GM21529 (cell line): ENCODE results near the gene MSH5.

Experiments
- ATAC-seq: cut with Tn5 transposase; IDR thresholded peaks from one replicate; pipeline ENCODE4 v1.9.1; 2021; ENCODE audit not compliant: unreplicated experiment

Gene MSH5

DNA sequence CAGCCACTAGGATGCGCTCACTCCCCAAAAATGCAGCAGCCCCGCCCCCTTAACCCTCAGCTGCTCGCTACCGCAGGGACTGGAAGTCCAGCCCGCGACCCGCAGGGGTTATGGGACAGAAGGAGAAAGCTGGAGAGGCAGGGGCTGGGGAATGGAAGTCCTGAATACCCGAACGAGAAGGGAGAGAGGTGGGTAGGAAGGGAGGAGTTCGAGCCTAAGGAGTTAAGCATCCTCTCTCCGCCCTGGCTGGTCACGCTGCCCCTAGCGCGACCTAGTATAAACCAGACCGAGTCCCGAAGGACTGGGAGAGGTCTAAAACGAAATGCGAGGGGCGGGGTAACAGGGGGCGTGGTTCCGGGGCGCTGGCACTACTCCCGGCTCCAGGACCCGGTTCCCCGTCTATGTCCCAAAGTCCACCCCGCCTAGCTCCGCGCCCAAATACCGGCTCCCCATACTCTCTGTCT lies 10.3 kb upstream of the MSH5 start:
- peak; percentile 46 for ATAC-seq

DNA sequence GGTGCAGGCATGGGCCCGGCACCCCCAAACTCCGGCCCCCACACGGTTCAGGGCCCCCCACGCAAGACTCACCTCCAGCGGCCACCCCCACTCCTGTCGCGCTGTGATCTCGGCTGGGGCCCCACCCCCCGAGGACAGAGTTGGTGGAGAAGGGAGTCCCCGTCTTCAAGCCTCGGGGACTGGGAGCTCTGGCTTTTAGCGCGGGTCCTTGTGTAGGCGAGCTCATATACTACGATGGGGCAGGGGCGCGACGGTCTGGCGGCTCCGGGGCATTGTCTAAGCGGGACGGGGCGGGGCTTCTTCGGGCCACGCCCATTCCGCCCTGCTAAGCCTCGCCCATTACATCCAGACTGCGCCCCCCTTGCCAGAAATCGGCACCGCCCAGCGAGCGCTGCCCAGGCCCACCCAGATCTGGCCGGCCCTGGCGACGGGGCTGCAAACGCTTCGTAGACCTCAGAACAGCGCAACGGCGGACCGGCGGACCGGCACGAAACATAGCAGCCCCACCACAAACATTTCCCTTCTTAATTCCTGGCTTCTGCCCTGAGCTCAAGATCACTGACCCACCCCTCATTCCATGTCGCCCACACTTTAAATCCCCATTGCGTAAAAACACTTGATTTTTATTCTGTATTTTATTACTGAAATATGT lies 9.7 kb upstream of the MSH5 start:
- ATAC-seq, result peak; percentile 47

DNA sequence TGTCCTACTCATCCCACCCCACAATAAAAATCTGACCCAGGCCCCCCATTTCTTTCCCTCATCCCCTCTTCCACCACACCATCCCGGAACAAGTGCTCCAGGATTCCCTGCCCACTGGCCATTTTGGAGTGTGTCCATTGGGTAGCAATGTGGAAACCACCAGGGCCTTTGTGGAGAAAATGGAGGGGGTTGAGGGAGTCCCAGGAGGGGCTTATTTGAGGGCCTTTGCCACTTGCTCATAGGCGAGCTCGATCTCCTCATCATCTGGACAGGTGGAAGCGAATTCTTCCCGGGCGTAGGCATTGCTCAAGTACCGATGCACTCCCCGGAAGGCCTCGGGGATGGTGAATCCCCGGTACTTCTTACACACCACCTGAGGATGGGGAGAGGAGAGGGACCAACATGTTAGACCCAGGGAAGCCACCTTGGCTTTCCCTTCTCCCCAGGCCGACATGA lies 9.1 kb upstream of the MSH5 start:
- ATAC-seq, result no peak

DNA sequence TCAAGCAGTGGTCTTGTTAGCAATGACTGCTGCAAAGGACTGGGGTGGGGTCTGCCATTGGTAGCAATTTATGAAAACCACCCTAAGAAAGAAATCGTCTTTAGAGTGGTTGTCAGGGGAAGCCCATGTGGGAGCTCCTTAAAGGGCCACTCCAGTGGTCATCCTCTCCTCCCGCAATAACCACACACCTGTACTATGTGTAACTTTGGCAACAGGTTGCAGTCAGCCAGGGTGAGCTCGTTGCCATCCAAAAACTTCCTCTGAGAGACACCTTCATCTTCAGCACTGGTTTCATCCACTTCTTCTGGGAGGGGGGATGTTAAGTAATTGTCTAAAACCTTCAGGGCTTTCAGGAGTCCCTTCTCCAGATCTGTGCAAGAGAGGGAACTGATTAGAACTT lies 7.8 kb upstream of the MSH5 start:
- ATAC-seq, result no peak

DNA sequence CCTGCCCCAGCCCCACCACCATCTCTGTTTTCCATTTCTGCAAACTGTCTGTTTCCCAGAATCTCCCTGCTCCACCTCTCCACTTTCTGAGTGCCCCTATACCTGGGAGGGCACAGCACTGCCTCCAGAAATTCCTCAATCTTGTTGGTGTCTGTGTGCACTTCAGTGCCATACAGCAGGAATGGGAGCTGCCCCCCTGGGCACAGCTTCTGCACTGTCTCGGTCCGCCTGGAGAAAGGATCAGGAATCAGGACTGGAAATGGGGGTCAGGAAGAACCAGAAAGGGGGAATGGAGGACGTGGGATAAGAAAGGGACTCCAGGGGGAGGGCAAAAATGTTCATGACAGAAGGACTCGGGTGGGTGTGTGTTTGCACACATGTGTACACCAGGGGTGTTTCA lies 6.1 kb upstream of the MSH5 start:
- ATAC-seq, result no peak

DNA sequence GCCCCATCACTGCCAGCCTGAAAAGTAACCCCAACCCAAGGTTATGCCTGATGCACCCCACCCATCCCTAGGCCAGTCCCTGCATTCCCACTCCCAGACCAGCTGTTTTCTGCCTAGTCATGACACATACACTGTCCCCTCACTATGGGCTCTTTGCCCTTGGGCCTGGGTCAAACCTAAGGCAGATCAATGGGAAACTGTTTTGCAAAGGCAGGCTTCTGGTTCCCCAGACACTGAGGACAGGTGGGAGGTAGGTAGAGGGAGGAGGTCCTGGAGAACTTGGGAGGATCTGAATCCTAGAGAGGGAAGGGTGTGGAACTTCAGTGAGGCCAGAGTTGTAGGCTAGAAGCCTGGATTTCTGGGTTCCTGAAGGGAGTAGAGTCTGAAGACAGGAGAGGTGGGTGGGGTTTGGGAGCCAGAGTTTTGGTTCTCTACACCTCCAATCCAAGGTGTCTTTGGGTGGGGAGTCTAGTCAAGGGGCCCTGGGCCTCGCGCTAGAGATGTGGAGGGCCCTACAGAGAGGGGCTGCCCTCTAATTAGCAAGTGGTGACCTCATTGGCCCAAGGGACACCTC lies 5.5 kb upstream of the MSH5 start:
- ATAC-seq, result no peak

DNA sequence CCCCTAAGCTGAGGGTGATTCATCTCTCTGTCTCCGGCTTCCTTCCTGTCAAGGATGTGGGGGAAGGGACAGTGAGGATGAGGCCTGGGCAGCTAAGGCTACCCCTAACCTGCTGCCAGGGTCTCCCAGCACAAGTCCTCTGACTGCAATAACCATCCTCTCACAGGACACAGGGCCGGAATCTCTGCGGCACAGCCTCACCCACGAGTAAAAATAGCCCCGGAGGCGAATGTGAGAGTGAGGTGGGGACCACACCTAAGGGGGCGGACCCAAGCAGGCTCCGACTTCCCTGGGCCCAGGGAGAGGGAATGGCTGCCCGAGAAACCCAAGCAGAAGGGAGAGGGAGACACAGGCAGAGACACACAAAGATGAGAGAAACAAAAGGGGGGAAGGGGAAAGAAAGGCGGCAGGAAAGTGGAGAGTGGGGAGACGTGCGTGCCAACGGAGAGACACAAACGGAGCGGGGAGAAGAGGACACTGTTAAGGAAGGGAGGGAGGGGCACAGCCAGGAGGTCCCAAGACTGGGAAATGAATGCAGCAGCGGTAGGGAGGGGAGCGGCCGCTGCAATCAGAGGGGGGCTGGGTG lies 4.9 kb upstream of the MSH5 start:
- peak; percentile 29 for ATAC-seq

DNA sequence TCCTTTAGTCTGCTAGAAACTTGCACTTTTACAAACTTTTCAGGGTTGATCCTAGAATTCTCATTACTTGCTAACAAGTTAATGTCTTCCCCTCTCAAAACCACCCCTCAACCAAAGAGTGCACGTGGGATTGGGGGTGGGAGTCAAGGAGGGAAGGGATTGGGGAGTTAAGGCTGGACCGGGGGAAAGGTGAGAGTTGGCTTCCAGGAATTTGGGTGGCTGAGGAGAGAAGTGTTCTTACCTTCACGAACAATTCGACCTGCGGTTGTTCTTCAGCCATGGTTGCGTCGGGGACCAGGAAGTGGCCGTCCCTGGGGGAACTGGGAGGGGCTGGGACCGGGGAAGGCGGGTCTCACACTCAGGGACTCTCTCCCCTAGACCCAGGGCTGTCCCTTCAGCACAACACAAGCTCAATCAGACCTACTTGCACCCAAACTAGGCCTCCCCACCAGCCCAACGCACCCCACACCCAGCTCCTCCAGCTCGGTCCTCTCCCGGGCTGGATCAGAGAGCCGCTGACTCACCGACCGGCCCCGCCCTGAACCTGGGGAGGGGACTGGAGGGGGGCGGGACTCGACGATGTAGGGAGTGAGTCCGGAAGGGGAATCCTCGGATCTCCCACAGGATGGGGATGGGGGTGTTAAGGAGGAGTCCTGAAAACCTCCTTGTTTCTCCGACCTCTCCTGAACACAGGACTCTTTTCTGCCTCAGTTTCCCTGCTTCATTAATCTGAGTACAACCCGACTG lies 3.6 kb upstream of the MSH5 start, which contains the start of gene CLIC1:
CLIC1 (minus strand) TSS at position 510 of the 747 bp plus-strand sequence; CDS start at position 280, 230 bp downstream.
- ATAC-seq, result peak; percentile 24

DNA sequence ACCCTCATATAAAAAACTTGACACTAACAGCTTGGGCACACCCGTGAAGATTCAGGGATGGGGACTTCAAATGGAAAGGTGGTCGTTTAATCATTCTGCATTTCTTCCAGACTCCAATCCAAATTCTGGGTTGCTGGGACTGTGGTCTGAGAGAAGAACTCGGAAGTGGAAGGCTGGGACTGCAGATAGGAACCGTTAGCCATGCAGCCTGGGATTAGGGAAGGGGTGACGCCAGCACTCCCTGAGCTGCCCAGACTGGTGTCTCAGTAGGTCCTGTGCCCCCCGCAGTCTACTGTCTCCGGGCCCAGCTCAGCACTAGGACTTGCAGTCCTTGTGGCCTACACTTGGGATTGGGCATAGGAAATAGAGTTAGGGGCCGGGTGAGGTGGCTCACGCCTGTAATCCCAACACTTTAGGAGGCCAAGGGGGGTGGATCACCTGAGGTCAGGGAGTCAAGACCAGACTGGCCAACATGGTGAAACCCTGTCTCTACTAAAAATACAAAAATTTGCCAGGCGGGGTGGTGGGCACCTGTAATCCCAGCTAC lies 3.0 kb upstream of the MSH5 start:
- no peak for ATAC-seq

DNA sequence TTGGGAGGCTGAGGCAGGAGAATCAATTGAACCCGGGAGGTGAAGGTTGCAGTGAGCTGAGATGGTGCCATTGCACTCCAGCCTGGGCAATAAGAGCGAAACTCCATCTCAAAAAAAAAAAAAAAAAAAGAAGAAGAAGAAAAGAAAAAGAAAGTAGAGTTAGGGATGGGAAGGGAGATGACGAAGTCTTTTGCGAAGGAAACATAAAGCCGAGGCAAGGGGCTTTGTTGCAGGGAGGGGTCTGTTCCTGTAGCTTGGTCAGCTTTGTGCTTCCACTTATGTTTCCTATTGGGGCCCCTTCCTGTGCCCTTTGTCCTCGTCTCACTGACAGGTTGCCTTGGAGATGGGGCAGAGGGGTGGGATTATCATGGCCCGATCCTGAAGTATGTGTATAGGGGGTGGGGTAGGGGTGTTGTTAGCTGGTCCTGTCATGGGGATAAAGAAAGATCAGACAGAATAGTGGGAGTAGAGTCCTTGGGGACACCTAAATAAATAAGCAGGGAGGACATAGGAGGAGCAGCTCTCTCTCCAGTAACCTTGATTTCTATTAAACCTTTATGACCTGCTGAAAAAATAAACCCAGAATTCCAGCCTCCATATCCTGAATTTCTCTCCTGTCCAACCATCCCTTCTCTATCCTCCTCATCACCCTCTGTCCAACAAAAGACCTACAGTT lies 2.4 kb upstream of the MSH5 start:
- no peak for ATAC-seq

DNA sequence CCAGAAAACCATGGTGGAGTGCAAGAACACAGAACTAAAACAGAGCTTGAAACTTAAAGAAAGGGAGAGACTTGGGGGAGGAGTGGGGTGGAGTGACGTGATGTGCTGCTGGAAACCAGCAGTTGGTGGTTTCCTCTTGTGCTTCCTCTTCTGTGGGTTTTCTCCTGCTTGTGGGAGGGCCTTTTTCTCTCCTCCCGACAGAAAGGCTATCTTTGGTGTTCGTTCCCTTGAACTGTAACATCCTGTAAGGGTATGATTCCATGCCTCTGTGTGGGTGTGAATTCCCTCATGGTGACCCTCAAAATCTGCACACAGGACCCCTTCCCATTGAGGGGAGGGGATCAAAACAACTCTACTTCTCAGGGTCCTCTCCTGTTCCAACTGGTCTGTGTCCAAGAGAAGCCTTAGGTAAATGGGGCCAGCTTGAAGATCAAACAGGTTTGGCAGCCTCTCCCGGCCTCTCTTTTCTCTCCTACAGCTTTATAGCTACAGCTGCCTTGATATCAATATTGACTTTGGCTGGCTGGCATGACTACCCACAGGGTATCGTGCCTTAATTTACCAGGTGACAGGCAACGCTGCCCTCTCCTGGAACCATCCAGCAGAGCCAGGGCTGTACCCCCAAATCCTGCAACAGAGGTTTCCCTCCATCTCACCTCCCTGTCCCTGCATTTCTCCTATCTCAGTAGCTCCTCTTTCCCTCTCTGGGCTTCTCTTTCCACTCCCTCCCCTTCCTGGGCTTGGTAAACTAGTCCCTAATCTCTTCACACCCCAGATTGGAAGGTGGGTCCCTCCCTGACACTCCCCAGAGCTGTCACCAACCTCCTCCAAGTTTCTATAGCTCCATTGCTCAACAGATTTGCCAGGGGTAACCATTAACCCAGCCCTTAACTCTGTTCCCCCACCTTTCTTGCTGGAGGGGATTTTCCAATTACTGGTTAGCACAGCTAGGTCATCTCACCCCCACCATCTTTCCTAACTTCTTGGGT lies 1.5 kb upstream of the MSH5 start:
- peak; percentile 24 for ATAC-seq

DNA sequence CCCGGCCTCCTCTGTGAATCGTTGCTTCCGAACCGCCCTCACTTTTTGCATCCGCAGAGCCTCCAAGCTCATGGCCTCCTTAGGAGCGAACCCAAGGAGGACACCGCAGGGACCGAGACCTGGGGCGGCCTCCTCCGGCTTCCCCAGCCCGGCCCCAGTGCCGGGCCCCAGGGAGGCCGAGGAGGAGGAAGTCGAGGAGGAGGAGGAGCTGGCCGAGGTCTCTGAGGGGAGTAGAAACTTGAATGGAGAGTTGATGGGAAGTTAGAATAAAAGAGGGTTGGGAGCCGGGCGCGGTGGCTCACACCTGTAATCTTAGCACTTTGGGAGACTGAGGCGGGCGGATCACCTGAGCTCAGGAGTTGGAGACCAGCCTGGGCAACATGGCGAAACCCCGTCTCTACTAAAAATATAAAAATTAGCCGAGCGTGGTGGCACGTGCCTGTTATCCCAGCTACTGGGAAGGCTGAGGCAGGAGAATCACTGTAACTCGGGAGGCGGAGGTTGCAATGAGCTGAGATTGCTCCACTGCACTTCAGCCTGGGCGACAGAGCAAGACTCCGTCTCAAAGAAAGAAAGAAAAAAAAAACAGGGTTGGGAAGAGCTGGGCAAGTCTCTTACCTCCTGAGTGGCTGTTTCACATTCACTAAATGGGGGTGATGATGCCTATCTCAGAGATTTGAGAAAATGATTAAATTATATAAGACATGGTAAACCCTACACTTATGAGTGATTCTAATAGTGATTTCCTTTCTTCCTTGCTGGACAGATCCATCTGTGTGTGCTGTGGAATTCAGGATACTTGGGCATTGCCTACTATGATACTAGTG lies 805 bp downstream of the MSH5 start:
- no peak for ATAC-seq

DNA sequence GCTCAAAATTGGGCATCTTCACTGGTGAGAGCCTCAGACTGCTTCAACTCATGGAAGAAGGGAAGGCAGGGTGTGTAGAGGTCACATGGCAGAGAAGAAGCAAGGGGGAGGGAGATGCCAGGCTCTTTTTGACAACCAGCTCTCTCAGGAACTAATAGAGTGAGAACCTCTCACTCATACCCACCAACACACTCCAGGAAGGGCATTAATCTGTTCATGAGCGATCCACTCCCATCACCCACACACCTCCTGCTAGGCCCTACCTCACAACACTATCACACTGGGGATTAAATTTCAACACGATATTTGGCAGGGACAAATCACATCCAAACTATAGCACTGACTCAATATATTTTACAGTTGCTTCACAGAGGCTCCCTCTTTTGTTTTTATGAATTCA lies 2.0 kb downstream of the MSH5 start:
- ATAC-seq, result no peak

DNA sequence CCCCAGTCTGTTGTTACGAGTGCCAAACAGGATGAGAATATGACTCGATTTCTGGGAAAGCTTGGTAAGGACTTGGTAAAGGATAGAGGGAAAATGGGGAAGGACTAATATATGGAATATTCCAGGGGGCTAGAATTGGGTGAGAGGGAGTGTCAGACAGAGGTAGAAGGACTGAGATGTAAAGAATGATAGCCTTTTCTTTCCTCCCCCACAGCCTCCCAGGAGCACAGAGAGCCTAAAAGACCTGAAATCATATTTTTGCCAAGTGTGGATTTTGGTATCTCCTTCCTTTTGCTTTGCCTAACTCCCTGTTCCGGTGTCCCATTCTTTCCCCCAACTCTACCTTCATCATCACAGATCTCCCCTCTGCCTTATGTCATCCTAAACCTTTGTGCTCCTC lies 3.1 kb downstream of the MSH5 start:
- ATAC-seq, result no peak

DNA sequence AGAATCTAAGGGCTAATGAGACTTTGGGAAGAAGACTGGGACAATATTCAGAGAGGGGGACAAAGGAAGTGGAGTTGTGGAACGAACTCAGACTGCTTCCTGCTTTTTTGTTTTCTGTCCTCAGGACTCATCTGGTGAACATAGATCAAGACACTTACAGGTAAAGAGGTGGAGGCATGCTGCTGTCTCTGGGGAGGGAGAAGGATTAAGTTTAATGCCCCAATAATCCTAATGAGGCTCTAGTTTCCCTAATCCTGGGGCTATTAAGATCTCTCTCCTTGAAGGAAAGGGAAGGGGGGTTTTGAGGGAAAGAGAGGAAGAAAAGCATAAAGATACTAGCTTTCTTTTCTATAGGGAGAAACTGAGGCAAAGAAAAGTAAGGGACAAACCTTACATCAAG lies 4.6 kb downstream of the MSH5 start:
- no peak for ATAC-seq

DNA sequence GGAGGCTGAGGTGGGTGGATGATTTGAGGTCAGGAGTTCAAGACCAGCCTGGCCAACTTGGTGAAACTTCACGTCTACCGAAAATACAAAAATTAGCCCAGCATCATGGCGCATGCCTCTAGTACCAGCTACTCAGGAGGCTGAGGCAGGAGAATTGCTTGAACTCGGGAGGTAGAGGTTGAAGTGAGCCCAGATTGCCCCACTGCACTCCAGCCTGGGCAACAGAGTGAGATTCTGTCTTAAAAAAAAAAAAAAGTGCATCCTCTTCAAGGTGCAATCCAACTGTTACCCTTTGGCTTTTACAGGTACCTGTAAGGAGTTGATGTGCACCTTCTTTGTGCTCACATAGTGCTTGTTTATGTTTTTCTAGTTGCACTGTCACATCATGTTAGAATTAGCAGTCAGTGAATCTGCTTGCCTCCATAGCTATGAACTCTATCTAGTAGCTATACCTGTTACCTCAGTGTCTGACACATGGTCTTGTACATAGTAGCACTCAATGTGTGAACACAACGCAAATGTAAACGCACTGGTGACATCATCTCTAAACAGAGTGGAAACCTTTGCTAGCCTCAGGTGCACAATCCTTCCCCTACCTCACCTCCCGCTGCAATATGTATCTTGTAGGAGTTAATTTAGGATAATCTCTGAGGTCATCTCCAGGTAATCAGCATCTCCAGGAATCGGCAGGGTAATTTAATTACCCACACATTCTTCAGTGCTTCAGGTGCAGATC lies 9.7 kb downstream of the MSH5 start:
- no peak for ATAC-seq

DNA sequence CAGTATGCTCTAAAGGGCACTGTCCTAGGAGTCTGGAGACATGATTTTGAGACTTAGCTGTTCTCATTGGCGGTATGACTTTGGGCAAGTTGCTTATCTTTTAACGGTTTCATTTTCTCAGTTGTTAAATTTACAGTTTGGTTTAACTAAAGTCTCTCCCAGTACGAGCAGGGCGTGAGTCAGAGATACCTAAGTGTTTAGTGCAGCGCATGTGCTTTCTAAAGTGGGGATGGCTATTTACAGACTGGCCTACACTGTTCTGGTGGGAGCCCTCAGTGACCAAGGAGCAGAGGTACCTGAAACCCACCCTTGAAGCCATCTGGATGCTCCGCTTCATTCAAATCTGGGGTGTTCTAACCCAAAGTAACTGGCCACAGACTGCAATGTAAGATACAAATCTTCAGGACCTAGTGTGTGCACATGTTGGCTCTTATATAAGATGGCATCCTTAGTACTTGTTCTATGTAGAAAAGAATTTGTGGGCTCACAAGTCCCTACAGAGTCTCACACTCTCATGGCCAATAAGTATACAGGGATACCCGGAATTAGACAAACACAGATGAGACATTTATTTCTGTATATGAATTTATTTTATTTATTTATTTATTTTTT lies 10.7 kb downstream of the MSH5 start:
- no peak for ATAC-seq
